ENCODE data around the gene SEMA6A.

SEMA6A gene

DNA sequence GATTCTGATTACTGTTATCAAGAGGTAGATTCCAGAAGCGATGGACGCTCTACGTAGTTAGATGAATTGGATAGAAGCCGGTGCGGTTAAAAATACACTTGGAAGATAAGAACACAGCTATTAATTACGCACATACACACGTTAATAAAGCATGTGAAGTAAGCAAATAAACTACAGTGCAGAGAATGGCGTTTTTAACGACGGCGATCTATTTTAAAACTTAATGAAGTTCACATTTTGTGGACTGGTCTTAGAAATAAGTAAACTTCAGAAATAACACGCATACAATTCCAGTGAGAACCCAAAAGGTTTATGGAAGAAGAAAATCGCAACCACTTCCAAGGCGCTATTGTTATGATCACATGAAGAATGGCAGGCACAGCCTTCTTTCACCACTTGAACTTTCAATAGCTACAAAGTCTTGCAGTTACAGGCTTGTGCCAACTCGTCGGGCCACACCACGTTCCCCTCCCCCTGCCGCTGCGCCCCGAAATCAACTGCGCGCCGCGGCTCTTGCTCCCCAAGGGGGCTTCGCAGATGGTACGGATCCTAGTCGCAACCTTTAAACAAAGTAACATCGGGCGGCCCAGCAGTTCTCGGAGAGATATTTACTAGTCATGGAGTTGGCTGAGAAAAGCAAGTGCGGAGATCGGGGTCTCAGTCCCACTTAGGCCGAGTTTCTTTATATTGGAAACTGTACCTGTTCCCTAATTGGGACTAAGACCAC is 866 bp upstream of the SEMA6A start:
- no peak for DNase-seq

DNA sequence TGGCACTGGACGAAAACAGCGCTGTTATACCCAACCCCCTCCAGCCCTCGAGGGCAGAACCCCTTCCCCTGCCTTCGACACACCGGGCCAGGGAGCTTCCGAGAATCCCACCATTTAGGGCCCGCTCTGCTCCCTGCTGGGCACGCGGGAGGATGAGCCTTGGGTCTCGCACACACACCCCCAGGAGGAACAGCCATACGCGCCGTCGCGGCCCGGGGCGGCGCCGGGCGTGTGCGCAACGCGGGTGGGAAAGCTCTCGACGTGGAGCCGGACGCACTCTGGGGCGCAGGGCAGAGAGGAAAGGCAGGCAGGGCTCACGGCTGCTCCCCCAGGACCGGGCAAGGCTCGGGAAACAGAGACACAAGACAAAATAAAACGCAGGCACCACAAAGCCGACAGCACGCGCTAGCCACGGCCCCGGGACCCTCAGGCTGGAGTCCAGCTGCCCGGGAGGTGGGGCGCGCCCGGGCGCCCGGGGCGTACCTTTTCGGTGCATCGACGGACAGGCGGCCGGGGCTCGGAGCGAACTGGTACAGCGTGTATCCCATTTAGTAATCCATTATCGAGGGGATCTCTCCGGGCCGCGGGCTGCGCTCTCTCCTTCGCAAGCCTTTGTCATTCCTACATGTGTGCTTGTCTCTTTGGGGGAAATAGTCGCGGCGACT is 789 bp downstream of the SEMA6A start:
- no peak for DNase-seq

DNA sequence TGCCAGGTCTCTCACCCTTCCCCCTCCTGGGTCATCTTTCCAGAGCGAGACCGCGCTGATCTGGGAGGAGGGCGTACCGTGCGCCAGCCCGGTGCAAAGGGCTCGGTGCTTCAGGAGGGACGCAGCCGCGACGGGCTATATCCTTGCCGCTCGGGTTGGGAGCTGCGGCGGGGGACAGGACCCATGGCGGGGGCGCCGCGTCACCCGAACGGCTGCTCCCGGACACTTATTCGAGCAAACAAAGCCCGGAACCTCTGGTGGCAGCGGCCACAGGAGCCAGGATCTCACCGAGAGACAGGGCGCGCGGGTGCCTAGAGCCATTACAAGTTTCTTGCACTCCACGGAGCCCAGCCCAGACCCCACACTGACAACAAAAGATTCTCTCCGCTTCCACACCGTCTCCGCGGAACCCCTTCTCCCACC is 1.3 kb downstream of the SEMA6A start:
- DNase-seq = no peak

DNA sequence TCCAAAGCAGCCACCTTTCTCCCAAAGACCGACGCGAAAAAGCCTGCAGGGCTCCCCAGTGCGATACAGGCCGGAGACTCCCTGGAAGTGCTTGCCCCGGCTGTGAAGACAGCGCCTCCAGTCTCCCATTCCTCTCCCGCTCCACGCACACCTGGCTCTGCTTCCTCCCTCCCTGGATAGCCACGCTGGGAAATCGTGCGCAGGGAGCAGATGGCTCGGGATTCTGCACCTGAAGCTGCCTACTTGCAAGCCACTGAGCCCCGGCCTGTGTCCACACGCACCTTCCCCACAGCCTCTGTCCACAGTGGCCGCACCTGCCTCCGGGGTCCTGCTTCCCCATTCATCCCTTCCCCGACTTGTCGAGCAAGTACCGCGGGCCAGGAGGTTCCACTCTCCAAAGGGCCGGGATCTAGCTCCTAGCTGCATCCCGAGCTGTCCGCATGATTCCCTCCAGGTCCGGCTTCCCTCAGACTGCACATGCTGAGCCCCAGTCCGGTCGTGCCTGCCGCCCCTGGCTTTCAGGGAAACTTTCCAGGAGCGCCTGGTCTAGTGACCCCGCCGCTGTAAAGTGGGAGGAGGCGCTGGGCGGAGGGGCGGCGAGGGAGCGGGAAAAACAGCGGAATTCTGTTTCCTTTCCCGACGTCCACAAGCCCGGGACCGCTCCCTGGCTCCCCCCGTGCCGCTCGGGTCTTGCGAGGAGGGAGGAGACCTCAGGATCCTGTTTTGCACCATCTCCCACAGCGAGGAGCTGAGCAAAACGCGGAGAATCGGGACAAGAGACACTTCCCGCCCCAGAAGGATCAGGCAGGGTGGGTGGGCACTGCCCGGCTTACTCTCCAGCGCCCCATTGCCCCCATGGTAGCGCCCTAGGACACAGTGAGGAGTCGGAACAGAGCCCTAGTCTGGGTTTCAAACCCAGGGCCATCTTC is 2.0 kb downstream of the SEMA6A start:
- no peak for DNase-seq

DNA sequence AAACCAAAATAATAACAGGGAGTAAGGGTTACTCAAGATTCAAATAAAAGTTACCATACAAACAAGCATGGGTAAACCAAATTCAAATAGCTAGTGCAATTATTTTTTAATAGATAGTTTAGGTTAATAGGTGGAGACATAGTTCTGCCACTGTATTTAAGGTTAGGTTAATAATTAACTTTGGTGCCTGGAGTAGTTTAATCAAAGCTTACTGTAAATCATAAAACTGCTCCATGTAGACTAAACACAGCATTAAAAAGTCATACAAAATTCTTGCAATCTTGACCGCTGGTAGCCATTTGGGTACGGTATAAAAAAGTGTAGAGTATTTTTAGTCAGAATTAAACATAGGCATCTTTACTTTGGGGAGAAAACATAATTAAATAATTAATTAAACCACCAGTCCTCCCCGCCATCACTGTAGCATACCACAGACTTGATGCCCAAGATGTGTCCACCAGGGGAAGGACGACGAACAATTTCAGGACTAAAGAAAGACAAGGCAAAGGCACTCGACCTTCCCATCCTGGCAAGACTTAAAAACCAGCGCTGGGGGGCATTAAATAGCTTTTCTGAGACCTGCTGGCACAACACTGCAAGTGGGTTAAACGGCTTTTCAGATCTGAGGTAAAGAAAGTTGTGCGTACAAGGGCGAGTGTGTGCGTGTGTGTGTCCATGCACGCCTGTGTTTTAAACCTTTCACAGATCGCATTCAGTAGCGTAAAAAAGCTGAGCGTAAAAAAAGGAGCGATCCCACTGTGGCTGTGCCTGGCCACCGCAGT is 2.9 kb downstream of the SEMA6A start:
- no peak for DNase-seq

DNA sequence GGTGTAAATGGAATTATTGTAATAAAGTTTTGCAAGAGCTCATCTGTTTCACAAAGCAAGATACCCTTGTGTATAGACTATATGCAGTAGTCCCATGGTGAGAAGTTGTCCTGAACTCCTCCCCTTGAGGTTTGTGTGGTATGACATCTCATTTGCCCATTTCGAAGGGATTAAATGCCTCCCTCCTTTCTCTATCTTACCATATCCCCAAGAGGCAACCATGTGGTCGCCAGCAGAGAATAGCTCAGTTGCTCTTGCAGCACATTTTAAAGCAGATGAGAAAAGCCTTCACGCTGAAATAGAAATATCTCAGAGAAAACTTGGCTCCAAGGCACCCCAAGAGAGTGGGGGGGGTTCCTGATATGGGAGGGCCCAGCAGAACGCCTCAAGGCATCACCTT is 4.6 kb downstream of the SEMA6A start:
- DNase-seq = no peak

DNA sequence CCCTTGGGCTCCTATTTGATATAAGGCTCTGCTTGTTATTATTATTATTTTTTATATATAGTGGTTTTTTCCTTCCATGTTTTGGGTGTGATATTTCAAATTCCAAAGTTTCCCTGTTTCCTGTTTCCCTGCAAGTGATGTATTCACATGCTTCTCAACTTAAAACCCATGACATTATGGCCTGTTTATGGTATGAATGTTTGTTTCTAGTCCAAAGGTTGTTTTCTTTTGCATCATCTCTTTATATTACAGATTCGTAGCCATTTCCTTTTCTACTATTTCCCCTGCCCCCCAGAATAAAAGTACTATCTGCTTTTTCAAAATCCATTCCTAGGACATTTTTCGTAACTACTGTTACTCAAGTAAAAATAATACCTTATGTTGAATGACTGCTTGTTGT is 7.5 kb downstream of the SEMA6A start:
- no peak for DNase-seq

DNA sequence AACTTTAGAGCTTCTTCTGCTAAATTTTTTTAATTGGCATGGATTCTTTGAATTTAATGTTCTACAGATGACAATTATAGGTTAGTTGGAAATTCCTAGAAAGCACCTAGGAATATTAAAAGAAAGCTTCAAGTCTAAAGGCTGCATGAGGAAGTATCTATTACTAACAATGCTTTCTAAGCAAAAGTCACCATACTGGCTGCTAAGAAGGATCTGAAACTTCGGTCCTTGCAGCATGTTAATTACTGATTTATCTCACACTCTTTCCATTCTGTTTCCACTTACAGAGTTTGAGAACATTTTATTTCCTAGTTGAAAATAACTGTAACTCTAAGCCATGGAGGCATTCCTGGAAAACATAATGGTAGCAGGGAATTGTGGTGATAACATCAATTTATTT is 8.4 kb downstream of the SEMA6A start:
- DNase-seq = no peak

DNA sequence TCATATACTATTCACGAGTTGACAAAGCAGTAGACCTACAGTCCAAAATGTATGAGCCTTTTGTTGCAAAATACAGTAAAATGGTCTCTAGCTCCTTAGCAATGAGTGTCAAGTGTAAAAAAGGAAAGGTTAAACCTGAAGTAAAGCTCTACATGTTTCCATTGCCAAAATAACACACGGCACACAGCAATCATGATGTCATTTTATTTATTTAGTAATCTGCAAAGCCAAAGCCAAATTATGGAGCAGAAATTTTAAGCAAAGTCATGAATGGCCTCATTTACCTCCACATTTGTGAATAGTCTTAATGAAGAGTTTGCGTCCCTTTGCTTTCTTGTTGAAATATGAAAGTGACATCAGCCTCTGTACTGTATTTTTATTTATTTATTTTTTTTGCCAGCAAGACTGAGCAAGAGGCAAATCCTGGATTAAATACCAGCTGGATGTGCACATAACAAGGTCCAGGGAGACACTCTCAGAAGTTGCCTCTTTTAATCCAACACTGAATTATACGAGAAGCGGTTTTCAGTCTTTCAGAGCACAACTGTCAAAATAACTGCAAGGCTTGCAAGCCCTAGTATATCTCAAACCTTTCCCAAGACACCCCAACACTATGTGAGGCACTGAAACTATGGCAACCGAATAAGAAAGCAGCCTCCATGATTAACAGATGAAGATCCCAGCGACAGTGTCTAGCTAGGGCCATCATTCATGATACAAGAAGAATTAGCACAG is 9.7 kb downstream of the SEMA6A start:
- DNase-seq = no peak

DNA sequence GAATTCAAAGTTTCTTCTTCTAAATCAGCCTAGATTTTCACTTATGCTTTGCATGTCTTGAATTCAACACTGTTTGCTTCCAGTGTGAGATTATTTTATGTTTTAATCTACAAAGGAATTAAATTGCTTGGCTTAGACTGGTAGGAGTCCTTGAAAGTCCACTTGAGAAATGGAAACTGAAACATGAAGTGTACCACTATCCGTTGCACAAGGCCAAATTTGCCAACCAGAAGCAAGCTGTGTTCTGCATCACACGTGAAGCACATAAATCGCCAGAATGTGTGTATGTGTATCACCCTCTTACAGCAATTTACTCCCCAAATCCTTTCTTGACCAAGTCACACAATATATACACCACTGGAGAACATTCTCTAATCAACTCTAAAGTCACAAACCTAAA is 10.3 kb downstream of the SEMA6A start:
- no peak for DNase-seq

DNA sequence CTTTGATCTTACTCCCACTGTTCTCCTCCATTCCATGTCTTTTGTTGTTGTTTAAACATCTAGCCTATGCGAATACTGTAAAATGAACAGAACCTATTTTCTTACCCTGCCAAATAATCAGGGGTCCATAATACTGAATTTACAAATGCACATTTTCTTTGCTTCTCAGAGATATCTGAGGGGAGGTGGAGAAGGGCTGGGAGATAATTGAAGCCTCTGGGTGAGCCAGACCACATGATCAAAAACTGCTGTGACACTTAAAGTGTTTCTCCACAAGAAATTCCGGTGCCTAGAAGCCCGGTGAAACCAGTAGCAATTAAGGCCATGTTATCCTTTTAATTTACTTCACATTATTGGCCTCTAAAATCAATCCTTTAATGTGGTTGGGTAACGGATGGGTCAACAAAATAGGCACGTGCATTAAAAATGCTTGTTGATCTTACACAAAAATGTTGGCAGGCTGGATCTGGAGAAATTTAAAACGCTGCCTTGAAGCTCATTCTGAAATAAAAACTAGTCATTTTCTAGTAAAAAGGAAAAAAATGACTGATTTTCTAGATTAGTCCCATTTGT is 10.8 kb downstream of the SEMA6A start:
- DNase-seq = no peak

DNA sequence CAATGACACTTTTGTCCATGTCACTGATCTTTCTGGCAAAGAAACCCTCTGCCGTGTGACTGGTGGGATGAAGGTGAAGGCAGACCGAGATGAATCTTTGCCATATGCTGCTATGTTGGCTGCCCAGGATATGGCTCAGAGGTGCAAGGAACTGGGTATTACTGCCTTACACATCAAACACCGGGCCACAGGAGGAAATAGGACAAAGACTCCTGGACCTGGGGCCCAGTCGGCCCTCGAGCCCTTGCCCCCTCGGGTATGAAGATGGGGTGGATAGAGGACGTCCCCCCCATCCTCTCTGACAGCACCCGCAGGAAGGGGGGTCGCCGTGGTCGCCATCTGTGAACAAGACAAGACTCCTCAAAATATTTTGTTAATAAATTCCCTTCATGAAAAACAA is 12.0 kb downstream of the SEMA6A start:
- no peak for DNase-seq

DNA sequence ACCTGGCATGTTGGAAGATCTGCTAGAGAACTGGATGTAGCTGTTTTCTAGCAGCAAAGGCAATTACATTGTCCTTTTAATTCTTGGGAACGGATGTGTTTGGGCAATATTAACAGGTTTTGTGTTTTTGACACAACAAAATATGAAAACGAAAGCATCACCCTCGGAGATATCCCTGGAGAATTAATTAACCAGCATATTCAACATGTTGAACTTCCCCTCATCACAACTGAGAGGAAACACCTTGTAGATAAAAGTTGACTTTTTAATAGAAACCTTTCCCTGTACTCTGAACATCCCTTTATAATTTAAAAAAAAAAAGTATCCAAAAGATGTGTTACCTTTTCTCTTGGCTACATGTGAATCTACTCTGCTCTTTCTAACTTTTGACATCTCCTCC is 13.0 kb downstream of the SEMA6A start:
- DNase-seq = no peak

DNA sequence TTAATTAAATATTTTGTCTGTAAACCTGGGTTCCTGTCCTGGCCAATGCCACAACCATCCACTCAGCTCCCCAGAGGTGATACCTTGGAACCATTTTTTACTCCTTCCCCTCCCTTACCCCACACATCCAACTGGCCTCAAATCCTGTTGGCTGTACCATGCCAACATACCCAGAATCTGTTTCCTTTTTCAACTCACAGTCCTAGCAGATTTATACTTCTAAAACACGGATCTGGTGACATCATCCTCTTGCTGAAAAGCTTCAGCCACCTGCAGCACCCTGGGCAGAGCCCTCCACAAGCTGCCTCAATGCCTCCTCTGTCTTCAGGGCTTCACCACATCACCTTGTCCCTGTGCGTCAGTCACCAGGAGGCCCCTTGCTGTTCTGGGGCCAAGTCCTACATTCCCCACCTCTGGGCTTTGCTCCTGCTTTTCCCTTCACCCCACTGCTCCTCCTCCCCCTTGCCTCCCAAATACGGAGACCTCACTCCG is 14.9 kb downstream of the SEMA6A start:
- no peak for DNase-seq

DNA sequence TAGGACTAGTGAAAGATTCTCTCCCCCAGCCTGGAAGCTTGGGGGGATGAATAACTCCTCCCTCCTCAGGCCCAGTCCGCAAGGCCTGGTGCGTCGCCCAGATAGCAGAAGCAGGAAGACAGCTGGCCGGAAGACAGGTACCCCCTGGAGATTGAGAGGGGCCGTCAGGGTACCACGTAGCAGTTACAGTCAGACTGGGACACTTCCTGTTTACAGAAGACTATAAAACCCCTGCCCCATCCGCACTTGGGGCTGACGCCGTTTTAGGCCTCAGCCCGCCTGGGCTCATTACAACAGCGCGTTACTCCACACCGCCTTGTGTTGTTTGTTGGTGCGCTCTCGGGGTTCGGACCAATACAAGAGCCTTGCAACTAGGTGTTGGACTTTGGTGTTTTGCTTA is 15.4 kb downstream of the SEMA6A start:
- DNase-seq = no peak

DNA sequence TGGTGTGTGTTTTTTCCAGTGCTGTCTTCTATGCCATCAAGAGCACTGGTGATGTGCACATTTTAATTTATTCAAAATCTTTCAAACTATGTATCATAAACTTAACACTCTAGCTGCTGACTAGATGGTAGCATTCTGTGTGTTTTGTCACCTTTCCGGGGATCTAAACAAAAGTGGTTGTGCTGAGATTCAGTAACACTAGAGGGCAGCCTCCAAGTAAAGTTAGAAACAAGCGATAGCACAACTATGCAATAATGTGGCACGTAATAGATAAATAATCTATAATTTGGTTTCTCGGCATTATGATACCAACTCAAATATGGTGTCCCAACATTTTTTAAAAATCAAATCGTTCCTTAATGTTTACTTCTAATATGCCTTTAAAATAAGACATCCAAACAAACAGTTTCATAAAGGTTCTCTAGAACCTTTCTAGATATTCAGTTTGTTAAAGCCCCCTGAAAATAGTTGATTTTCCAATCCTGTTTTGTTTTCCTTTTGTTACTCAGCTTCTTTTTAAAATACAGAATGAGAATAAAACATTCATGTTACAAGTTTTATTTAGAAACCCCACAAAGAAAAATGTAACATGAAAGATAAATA is 16.9 kb downstream of the SEMA6A start:
- no peak for DNase-seq

DNA sequence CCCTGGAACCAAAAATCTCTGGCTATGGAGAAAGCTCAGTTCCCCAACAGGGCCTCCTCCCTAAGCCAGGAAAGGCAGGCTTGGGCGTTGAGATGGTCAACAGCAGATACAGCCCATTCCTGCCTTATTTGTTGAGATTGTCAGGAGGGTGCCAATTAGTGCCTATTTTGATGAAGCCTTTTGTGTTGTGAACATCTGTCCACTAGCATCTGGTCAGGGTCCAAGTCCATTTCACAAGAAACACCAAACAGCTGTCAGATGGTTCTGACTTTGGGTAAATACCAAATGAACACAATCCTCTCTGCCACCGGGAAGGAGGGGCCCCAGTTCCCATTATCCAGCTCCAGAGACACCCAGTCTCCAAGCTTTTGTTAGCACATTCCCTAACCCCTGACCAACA is 19.9 kb downstream of the SEMA6A start:
- no peak for DNase-seq

DNA sequence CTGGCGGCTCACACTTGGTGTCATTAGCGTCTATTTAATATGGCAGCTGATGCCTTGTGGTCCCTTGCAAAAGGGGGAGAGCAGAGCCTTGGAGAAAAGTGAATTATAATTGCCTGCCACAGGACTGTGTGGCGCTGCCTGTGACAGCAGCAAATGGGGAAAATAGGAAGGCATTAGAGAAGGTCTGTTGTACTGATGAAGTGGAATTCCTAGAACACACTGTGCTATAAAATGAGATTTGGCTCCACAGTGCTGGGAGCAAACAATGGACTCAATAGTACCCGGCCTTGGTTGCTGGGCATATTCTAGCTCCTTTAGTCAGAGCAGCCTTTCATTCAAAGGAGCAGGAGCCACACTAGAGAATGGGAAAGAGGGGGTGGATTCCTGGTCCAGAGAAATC is 21.3 kb downstream of the SEMA6A start:
- no peak for DNase-seq

DNA sequence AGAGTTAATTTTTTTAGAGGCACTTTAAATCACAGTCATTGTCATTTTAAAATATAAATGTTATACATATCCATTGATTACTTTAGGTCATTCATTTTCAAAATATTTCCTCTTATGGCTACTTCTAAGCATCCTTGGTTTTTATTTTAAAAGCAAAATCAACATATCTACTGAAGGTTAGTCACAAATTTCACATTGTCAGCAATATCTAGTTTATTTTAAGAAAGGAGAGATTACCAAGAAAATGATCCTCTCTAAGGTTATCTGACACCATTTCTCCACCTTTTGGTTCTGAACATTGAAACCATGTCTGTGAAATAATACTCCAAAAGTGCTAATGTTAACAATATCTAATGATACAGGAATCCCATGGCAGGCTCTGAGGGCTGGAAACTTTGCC is 24.5 kb downstream of the SEMA6A start:
- DNase-seq = no peak

DNA sequence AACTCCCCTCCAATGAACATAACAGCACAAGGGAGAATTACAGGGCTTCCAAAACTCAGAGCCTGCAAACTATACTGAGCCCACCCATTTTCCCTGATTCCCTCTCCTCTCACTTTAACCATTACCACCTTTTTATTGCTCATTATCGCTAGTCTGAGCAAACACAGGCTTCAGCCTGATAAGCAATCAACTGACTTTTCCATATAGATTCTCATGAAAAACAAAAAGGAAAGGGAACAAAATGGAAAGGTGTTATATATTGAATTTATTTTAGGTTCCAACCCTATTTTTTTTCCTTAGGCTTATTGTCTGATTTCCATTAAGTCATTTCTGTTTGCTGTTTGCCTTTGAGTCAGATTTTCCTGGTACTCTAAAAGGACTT is 27.9 kb downstream of the SEMA6A start:
- no peak for DNase-seq

DNA sequence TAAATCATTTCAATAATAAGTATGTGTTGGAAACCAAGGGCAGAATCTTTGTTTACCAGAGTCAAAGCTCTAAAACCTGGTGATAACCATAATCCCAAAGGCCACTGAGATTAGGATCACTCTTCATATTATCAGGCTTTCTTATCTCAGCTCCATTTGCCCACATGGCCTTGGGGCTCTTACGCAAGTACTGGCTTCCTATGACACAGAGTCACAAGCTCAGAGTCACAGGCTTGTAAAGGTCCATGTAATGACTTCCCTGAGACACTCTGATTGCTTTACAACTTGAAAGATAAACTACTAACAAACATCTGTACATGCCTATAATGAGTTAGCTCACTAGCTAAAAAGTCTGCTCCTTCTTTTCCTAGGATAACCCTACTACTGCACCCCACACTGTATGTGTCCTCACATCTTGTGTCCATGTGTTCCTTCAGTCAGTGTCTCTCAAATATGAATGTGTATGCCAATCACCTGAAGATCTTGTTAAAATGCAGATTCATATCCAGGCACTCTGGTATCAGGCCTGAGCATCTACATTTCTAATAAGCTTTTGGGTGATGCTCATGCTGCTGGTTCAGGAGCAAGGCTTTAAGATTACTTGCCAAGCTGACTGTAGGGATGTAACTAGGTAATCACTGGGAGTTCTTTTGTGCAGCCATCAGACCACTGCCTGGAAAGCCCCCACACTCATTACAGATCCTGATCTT is 28.4 kb downstream of the SEMA6A start:
- DNase-seq = no peak

Measured in activated gamma-delta T cell (primary cell).